SK-N-SH (cell line): ENCODE results near the gene ATOSB. TPM values are rescaled to one million over a fixed set of nuclear protein-coding genes. Genes with fewer than 3 reads are reported as not detected.

Source experiments
- CTCF ChIA-PET: fragments of 300-600, 350-600 bp; formaldehyde crosslinking; extraction: SDS; loops from one replicate; lab custom pipeline; 2021; lab: Yijun Ruan, JAX
- POLR2A ChIA-PET: fragments of 350-600 bp; sonication (Branson Sonifier 250); formaldehyde crosslinking; extraction: SDS; loops from one replicate; lab custom pipeline; 2020; ENCODE audit warnings: antibody characterized with exemption, inconsistent platforms; lab: Yijun Ruan, JAX
- DNase-seq: peaks from one replicate; pipeline ENCODE4 v3.0.0; 2012
- H2AFZ ChIP-seq: fragments of 200-600 bp; sonication (generic); 2 replicates; pipeline ENCODE4 v1.8.1; 2016; ENCODE audit warnings: antibody characterized with exemption, mild to moderate bottlenecking, low read depth
- H3F3A ChIP-seq: fragments of 200-600 bp; sonication (generic); replicated peaks from 2 replicates; pipeline ENCODE3; 2016; ENCODE audit warnings: antibody characterized with exemption, mild to moderate bottlenecking; ENCODE audit not compliant: insufficient read depth
- H3K27ac ChIP-seq, 2 experiments: fragments of 200-500 bp in 1 of 2; fragments of 200-600 bp in 1 of 2; sonication (Bioruptor generic) in 1 of 2; sonication (generic), shearing (Covaris generic) in 1 of 2; 2 replicates each; pipeline versions ENCODE4 v1.5.1 to v1.6.1; 2014 to 2016; ENCODE audit warnings: low read depth in 2 of 2, inconsistent platforms in 1 of 2, low read length in 1 of 2, mild to moderate bottlenecking in 1 of 2, mixed read lengths in 1 of 2
- H3K27me3 ChIP-seq: fragments of 200-600 bp; sonication (generic), shearing (Covaris generic); 2 replicates; pipeline ENCODE4 v1.6.1; 2016; ENCODE audit warnings: mixed run types; ENCODE audit not compliant: insufficient read depth
- H3K36me3 ChIP-seq, 2 experiments: fragments of 200-500 bp in 1 of 2; fragments of 200-600 bp in 1 of 2; sonication (Bioruptor generic) in 1 of 2; sonication (generic) in 1 of 2; replicated peaks in 1 of 2; 2 replicates each; pipeline versions ENCODE3 to v1.5.1; 2014 to 2016; ENCODE audit warnings: low read length in 1 of 2, mild to moderate bottlenecking in 1 of 2; ENCODE audit not compliant: insufficient read depth in 2 of 2, control insufficient read depth in 1 of 2
- H3K4me1 ChIP-seq, 2 experiments: fragments of 200-500 bp in 1 of 2; fragments of 200-600 bp in 1 of 2; sonication (Bioruptor generic) in 1 of 2; sonication (generic), shearing (Covaris generic) in 1 of 2; 2 replicates each; pipeline versions ENCODE4 v1.5.1 to v1.6.1; 2014 to 2016; ENCODE audit warnings: low read depth in 1 of 2, low read length in 1 of 2, mixed run types in 1 of 2; ENCODE audit not compliant: insufficient read depth in 2 of 2, control insufficient read depth in 1 of 2
- H3K4me2 ChIP-seq: fragments of 200-600 bp; sonication (generic), shearing (Covaris generic); 2 replicates; pipeline ENCODE4 v1.6.1; 2017; ENCODE audit warnings: mixed run types
- H3K4me3 ChIP-seq, 2 experiments: fragments of 200-500 bp in 1 of 2; fragments of 200-600 bp in 1 of 2; sonication (Bioruptor generic) in 1 of 2; sonication (generic), shearing (Covaris generic) in 1 of 2; 2 replicates each; pipeline versions ENCODE4 v1.5.1 to v1.8.1; 2014 to 2016; ENCODE audit warnings: low read depth in 2 of 2, inconsistent platforms in 1 of 2, low read length in 1 of 2, mild to moderate bottlenecking in 1 of 2, mixed read lengths in 1 of 2, moderate library complexity in 1 of 2
- H3K79me2 ChIP-seq: fragments of 200-600 bp; sonication (generic); 2 replicates; pipeline ENCODE4 v1.8.1; 2017; ENCODE audit warnings: mild to moderate bottlenecking; ENCODE audit not compliant: insufficient read depth
- H3K9ac ChIP-seq: fragments of 200-600 bp; sonication (generic); 2 replicates; pipeline ENCODE4 v1.6.1; 2017; ENCODE audit warnings: mixed run types
- H3K9me2 ChIP-seq: fragments of 200-600 bp; sonication (generic); 2 replicates; pipeline ENCODE4 v1.6.1; 2017; ENCODE audit warnings: mixed run types
- H3K9me3 ChIP-seq: fragments of 200-600 bp; sonication (generic); 2 replicates; pipeline ENCODE4 v1.6.1; 2017; ENCODE audit warnings: mixed run types, mild to moderate bottlenecking, moderate library complexity
- H4K20me1 ChIP-seq: fragments of 200-600 bp; sonication (generic); 2 replicates; pipeline ENCODE4 v1.6.1; 2017; ENCODE audit warnings: mild to moderate bottlenecking, mixed run types; ENCODE audit not compliant: insufficient read depth
- ELF1 ChIP-seq: IDR thresholded peaks from 2 replicates; pipeline ENCODE4 v1.4.0; 2012
- EZH2phosphoT487 ChIP-seq: fragments of 200-600 bp; sonication (generic); IDR thresholded peaks from 2 replicates; pipeline ENCODE4 v1.6.1; 2017; ENCODE audit warnings: low read depth, mixed run types, mild to moderate bottlenecking, antibody characterized with exemption, moderate library complexity, borderline replicate concordance
- GABPA ChIP-seq: IDR thresholded peaks from 2 replicates; pipeline ENCODE4 v1.4.0; 2012; ENCODE audit warnings: low read depth, mild to moderate bottlenecking
- GATA2 ChIP-seq: sonication (generic); formaldehyde crosslinking; IDR thresholded peaks from 2 replicates; pipeline ENCODE4 v1.5.0; 2020; ENCODE audit warnings: mild to moderate bottlenecking, missing genetic modification reagents
- JUND ChIP-seq: IDR thresholded peaks from 2 replicates; pipeline ENCODE4 v1.4.0; 2012
- MEF2A ChIP-seq: IDR thresholded peaks from 2 replicates; pipeline ENCODE4 v1.4.0; 2012; ENCODE audit warnings: low read depth, borderline replicate concordance
- NFIC ChIP-seq: IDR thresholded peaks from 2 replicates; pipeline ENCODE4 v1.4.0; 2012; ENCODE audit warnings: borderline replicate concordance
- POLR2AphosphoS5 ChIP-seq: IDR thresholded peaks from 2 replicates; pipeline ENCODE4 v1.6.1; 2012; ENCODE audit warnings: low read depth, low read length
- RAD21 ChIP-seq: IDR thresholded peaks from 2 replicates; pipeline ENCODE4 v1.6.1; 2012; ENCODE audit warnings: mild to moderate bottlenecking, low read length
- RCOR1 ChIP-seq: fragments of 150-350 bp; IDR thresholded peaks from 2 replicates; pipeline ENCODE4 v1.6.1; 2017; ENCODE audit warnings: antibody characterized with exemption, low read length
- RXRA ChIP-seq: IDR thresholded peaks from 2 replicates; pipeline ENCODE4 v1.4.0; 2012; ENCODE audit warnings: low read depth, mild to moderate bottlenecking, borderline replicate concordance
- TAF1 ChIP-seq: IDR thresholded peaks from 2 replicates; pipeline ENCODE4 v1.6.1; 2012; ENCODE audit warnings: low read depth, mild to moderate bottlenecking, low read length, moderate library complexity, borderline replicate concordance
- TCF12 ChIP-seq: IDR thresholded peaks from 2 replicates; pipeline ENCODE4 v1.4.0; 2012
- YY1 ChIP-seq: IDR thresholded peaks from 2 replicates; pipeline ENCODE4 v1.4.0; 2012; ENCODE audit warnings: low read depth, mild to moderate bottlenecking
- WGBS: methylation state at CpG from one replicate; pipeline ENCODE4 v1.1.6; 2017; ENCODE audit warnings: low lambda C conversion rate; 5-methylcytosine and 5-hydroxymethylcytosine counted together
- polyA plus RNA-seq, 3 experiments: library from polyadenylated mRNA; depleted of rRNA; stranded (reverse); fragments of >200 nt; gene quantifications; 2 replicates each; pipeline ENCODE4 v1.2.3, GENCODE V29; 2012
- TF ChIP-seq, protein P1 (sequence below): IDR thresholded peaks from 2 replicates; pipeline ENCODE4 v1.6.1; 2012; ENCODE audit warnings: mild to moderate bottlenecking, low read depth, low read length, moderate library complexity
- TF ChIP-seq, protein P2 (sequence below): IDR thresholded peaks from 2 replicates; pipeline ENCODE4 v1.4.0; 2012; ENCODE audit warnings: low read depth, borderline replicate concordance
- TF ChIP-seq, protein P3 (sequence below): fragments of 150-350 bp; IDR thresholded peaks from 2 replicates; pipeline ENCODE4 v1.6.1; 2017; ENCODE audit warnings: antibody characterized with exemption, low read length, low read depth, borderline replicate concordance

The ATOSB gene
- polyA plus RNA-seq, 1 of the 3 experiments (the other 2 are of a cell fraction) = 42.6 TPM

DNA sequence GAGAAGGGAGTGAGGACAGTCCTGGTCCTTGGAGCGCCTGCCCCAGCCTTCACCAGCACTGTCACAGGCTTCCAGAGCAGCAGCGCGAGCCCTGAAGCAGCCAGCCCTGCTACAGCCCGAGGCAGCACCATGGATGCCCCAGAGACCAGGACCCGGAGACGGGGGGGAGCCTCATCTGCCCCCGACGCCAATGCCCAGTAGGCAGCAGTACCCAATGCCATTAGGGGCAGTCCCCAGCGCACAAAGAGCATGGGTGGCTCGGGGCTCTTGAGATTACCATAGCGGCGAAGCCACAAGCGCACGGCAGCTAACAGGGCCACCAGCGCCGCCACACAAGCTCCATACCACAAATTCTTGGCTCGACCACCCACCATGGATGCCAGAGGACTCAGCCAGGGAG, 24.1 kb downstream of the ATOSB start (continued):
- TF ChIP-seq EZH2phosphoT487 (no peak), YY1 (no peak), TAF1 (no peak)
- TF ChIP-seq, all 33 proteins: peak for 0

DNA sequence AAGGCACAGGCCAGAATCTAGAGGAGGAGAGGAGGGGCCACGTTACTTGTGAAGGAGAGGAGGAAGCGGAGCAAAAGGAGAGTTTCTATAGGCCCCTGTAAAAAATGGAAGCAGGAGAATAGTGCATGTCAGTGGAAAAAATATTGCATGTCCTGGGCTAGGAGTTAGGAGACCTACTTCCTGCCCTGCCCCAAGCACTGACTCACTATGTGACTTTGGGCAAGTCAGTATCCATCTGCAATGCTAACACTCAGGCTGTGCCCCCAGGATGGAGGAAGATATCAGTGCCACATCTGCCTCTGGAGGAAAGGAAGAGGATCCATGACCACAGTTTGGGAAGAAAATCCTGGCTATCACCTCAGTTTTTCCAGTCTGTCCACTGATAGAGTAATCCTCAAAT, 26.2 kb downstream of the ATOSB start:
- H3K27me3 ChIP-seq = no peaks in the 10 kb centered on the region
- H3K9me3 ChIP-seq = no peaks in the 10 kb centered on the region
- H3K9me2 ChIP-seq = no peaks in the 10 kb centered on the region
- WGBS = 97% methylated on average over 2 of the region's 2 CpGs
- H3K4me1 ChIP-seq = no peaks in the 10 kb centered on the region
- POLR2A ChIA-PET = no interaction called here
- no peak overlapping the region for H3K4me3 ChIP-seq
- no peak overlapping the region for H3K27ac ChIP-seq
- no peak for DNase-seq
- no peak overlapping the region for H3K9ac ChIP-seq
- TF ChIP-seq, protein P1, sequence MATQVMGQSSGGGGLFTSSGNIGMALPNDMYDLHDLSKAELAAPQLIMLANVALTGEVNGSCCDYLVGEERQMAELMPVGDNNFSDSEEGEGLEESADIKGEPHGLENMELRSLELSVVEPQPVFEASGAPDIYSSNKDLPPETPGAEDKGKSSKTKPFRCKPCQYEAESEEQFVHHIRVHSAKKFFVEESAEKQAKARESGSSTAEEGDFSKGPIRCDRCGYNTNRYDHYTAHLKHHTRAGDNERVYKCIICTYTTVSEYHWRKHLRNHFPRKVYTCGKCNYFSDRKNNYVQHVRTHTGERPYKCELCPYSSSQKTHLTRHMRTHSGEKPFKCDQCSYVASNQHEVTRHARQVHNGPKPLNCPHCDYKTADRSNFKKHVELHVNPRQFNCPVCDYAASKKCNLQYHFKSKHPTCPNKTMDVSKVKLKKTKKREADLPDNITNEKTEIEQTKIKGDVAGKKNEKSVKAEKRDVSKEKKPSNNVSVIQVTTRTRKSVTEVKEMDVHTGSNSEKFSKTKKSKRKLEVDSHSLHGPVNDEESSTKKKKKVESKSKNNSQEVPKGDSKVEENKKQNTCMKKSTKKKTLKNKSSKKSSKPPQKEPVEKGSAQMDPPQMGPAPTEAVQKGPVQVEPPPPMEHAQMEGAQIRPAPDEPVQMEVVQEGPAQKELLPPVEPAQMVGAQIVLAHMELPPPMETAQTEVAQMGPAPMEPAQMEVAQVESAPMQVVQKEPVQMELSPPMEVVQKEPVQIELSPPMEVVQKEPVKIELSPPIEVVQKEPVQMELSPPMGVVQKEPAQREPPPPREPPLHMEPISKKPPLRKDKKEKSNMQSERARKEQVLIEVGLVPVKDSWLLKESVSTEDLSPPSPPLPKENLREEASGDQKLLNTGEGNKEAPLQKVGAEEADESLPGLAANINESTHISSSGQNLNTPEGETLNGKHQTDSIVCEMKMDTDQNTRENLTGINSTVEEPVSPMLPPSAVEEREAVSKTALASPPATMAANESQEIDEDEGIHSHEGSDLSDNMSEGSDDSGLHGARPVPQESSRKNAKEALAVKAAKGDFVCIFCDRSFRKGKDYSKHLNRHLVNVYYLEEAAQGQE = no peak
- TF ChIP-seq RXRA (no peak), ELF1 (no peak)
- H3K79me2 ChIP-seq = 0 out of 2 replicates have a peak, but pooled peaks cover under 1% of the 10 kb centered on the region
- H4K20me1 ChIP-seq = no peaks in the 10 kb centered on the region
- peaks cover 5 to 56% of the 10 kb centered on the region in 2 experiments for H3K36me3 ChIP-seq
- H3F3A ChIP-seq = peaks cover 8% of the 10 kb centered on the region
- H3K4me2 ChIP-seq = no peak overlapping the region
- CTCF ChIA-PET = no interaction called here
- no peak overlapping the region for H2AFZ ChIP-seq

DNA sequence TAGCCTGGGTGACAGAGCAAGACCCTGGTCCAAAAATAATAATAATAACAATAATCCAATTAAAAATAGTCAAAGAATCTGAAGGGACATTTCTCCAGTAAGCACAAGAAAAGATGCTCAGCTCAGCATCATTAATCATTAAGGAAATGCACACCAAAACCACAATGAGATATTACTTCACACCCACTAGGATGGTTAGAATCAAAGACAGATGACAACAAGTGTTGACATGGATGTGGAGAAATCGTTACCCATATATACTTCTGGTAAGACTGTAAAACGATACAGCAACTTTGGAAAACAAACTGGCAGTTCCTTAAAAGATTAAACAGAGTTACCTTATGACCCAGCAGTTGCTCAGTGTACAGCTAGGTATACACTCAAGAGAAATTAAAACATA, 30.6 kb downstream of the ATOSB start:
- Histone ChIP-seq H3K4me1 (no peaks in the 10 kb centered on the region), H3K79me2 (no peaks in the 10 kb centered on the region), H3K9ac (no peak overlapping the region), H2AFZ (no peak overlapping the region), H3K4me2 (no peak overlapping the region), H3K4me3 (no peak overlapping the region), H3K9me2 (no peaks in the 10 kb centered on the region), H3F3A (peaks cover 12% of the 10 kb centered on the region), H3K9me3 (no peaks in the 10 kb centered on the region), H3K27me3 (no peaks in the 10 kb centered on the region), H3K27ac (no peak overlapping the region), H4K20me1 (no peaks in the 10 kb centered on the region), H3K36me3 (peaks cover 0 to 19% of the 10 kb centered on the region in 2 experiments)
- POLR2A ChIA-PET = no interaction called here
- DNase-seq = no peak
- WGBS = 90% methylated on average over 2 of the region's 2 CpGs
- CTCF ChIA-PET = interaction anchor here (2.5 kb wide), 1 partner anchor 11 kb away, joined by 10 read pairs; the partner anchor contains the start of gene PIGO
- TF ChIP-seq MEF2A (no peak), RCOR1 (no peak), JUND (no peak), TCF12 (no peak), GATA2 (CRISPR knock-in tag) (no peak), RAD21 (no peak), YY1 (no peak), GABPA (no peak), NFIC (no peak), POLR2AphosphoS5 (no peak)
- TF ChIP-seq, protein P1 = no peak
- TF ChIP-seq, protein P2, sequence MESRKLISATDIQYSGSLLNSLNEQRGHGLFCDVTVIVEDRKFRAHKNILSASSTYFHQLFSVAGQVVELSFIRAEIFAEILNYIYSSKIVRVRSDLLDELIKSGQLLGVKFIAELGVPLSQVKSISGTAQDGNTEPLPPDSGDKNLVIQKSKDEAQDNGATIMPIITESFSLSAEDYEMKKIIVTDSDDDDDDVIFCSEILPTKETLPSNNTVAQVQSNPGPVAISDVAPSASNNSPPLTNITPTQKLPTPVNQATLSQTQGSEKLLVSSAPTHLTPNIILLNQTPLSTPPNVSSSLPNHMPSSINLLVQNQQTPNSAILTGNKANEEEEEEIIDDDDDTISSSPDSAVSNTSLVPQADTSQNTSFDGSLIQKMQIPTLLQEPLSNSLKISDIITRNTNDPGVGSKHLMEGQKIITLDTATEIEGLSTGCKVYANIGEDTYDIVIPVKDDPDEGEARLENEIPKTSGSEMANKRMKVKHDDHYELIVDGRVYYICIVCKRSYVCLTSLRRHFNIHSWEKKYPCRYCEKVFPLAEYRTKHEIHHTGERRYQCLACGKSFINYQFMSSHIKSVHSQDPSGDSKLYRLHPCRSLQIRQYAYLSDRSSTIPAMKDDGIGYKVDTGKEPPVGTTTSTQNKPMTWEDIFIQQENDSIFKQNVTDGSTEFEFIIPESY = no peak
- TF ChIP-seq, protein P3, sequence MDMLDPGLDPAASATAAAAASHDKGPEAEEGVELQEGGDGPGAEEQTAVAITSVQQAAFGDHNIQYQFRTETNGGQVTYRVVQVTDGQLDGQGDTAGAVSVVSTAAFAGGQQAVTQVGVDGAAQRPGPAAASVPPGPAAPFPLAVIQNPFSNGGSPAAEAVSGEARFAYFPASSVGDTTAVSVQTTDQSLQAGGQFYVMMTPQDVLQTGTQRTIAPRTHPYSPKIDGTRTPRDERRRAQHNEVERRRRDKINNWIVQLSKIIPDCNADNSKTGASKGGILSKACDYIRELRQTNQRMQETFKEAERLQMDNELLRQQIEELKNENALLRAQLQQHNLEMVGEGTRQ = no peak
